Heart right ventricle (tissue), 16 donors: Measurements from ENCODE around the gene APPL2. TPM values are rescaled to one million over a fixed set of nuclear protein-coding genes. Genes with fewer than 3 reads are reported as not detected.

ENCODE experiments used
- ATAC-seq, 8 donors: fragments of 200-7000 bp; cut with Tn5 transposase; one replicate each; pipeline ENCODE4 v1.9.1; 2020; ENCODE audit warnings: mild to moderate bottlenecking in 8 of 8, moderate library complexity in 8 of 8, moderate number of reproducible peaks in 1 of 8
- DNase-seq, 2 donors: peaks; one replicate each; pipeline ENCODE4 v3.0.0-alpha.2; 2020
- H3K27ac ChIP-seq, 10 donors: fragments of 200-600 bp; sonication (generic) in 2 of 10; one replicate each; pipeline versions ENCODE4 v1.5.0 to v1.8.0; 2020 to 2022; ENCODE audit warnings: mild to moderate bottlenecking in 3 of 10
- H3K27me3 ChIP-seq, 7 donors: fragments of 200-600 bp; one replicate each; pipeline ENCODE4 v1.8.0; 2021 to 2022; ENCODE audit warnings: mild to moderate bottlenecking in 2 of 7
- H3K36me3 ChIP-seq, 9 donors: fragments of 200-600 bp; sonication (generic) in 1 of 9; one replicate each; pipeline versions ENCODE4 v1.5.0 to v1.8.0; 2020 to 2022; ENCODE audit warnings: mild to moderate bottlenecking in 2 of 9
- H3K4me1 ChIP-seq, 9 donors: fragments of 200-600 bp; sonication (generic) in 1 of 9; one replicate each; pipeline versions ENCODE4 v1.5.0 to v1.8.0; 2020 to 2022; ENCODE audit warnings: mild to moderate bottlenecking in 4 of 9
- H3K4me3 ChIP-seq, 10 donors: fragments of 200-600 bp; sonication (generic) in 2 of 10; one replicate each; pipeline versions ENCODE4 v1.5.0 to v1.8.0; 2020 to 2022; ENCODE audit warnings: mild to moderate bottlenecking in 7 of 10, moderate library complexity in 2 of 10
- H3K9me3 ChIP-seq, 11 donors: fragments of 200-600 bp in 10 of 11; sonication (generic) in 2 of 11; one replicate each; pipeline versions ENCODE4 v1.5.0 to v1.8.0; 2013 to 2022; ENCODE audit warnings: mild to moderate bottlenecking in 2 of 11, control low read depth in 1 of 11, moderate library complexity in 1 of 11
- WGBS, 2 donors: extraction: QIAGEN DNeasy Blood & Tissue Kit; methylation state at CpG; one replicate each; pipeline ENCODE4 v1.1.7; 2013; ENCODE audit warnings: inconsistent platforms in 1 of 2; 5-methylcytosine and 5-hydroxymethylcytosine counted together
- intact Hi-C, 10 donors: fragments of 100-400 bp; cut with DNase I; formaldehyde crosslinking; loops; one replicate each; pipeline versions ENCODE4 v1.11.1 to v1.14.2; 2022
- polyA plus RNA-seq, 2 donors: library from polyadenylated mRNA; stranded (reverse); fragments of 200-250 nt; gene quantifications; one replicate each; pipeline ENCODE4 v1.2.3, GENCODE V29; 2013
- total RNA-seq, 10 donors: library from RNA; stranded (reverse); fragmentation: NEBNext Ultra II Directional in 3 of 10; extraction: Animal tissue kit (Norgen Biotek cat#: 25700) in 3 of 10; gene quantifications; one replicate each; pipeline versions ENCODE4 v1.2.1 to v1.2.4, GENCODE V29; 2021 to 2023
- TF ChIP-seq, protein P1 (sequence below), 9 donors: fragments of 200-600 bp; sonication (generic) in 2 of 9; IDR thresholded peaks; one replicate each; pipeline versions ENCODE4 v1.5.0 to v1.8.0; 2021 to 2022; ENCODE audit warnings: antibody characterized with exemption in 9 of 9, mild to moderate bottlenecking in 5 of 9, moderate library complexity in 1 of 9
- donor health status: Arrhythmogenic right ventricular cardiomyopathy.
- donor health status: ischemic (EF 13 %, LVEDD 7.1; RV severe dilation, severe dysfunction).
- donor health status: healthy with polysubstance abuse.
- donor health status: DM: no; HTN: yes; CAD: no.
- donor health status: DM: no; HTN: no; CAD: no.
- donor health status: ischemic (EF 25% LVEDD 6.9; RV normal size, moderate dysfunction).
- donor health status: ischemic (EF 25% LVEDD 5.7; RV mildly dilated, moderate dysfunction).
- donor health status: healthy.
- donor health status: DM: yes; HTN: yes; CAD: no.
- donor health status: Ischemic cardiomyopathy.
- donor health status: ischemic (EF 35%, LVEDD 5.7; RV mildly dilated, moderate dysfunction).
- donor health status: nonischemic (EF 11% LVEDD 7.7; RV severe dilation, severe dysfunction).
- donor health status: DM: yes; HTN: yes; CAD: no.
- donor health status: PGD.
- donor health status: ischemic (EF 29% LVEDD 5.4; RV normal size, mild dysfunction).
- donor health status: nonischemic (EF 23%, LVEDD 6.1; RV moderate dilation, normal function).

Gene APPL2
- total and polyA plus RNA-seq, 12 donors, result 8.4 to 28.9 (median 19.0) TPM

DNA sequence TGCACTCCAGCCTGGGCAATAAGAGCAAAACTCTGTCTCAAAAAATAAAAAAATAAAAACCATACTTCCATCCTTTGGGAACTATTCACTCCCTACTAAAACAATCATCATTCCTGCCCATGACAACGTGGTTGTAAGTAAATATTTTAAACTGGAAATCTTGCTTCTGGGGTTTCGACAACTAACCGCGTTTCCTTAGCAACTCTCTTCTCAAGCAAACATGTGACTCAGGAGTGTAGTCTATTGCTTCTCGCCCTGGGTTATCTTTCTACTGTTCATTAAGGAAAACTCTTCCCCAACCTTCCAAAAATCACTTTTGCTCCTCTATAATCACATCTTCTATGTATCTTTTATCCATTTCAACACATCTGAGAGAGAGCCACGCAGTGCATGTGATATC lies 21.8 kb downstream of the APPL2 start:
- DNase-seq, result no peak
- H3K4me3 ChIP-seq, result no peak overlapping the region
- WGBS, 2 donors, result 92 to 93% methylated on average over 6 of the region's 6 CpGs
- no peaks in the 10 kb centered on the region for H3K27me3 ChIP-seq
- TF ChIP-seq, protein P1, sequence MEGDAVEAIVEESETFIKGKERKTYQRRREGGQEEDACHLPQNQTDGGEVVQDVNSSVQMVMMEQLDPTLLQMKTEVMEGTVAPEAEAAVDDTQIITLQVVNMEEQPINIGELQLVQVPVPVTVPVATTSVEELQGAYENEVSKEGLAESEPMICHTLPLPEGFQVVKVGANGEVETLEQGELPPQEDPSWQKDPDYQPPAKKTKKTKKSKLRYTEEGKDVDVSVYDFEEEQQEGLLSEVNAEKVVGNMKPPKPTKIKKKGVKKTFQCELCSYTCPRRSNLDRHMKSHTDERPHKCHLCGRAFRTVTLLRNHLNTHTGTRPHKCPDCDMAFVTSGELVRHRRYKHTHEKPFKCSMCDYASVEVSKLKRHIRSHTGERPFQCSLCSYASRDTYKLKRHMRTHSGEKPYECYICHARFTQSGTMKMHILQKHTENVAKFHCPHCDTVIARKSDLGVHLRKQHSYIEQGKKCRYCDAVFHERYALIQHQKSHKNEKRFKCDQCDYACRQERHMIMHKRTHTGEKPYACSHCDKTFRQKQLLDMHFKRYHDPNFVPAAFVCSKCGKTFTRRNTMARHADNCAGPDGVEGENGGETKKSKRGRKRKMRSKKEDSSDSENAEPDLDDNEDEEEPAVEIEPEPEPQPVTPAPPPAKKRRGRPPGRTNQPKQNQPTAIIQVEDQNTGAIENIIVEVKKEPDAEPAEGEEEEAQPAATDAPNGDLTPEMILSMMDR (IDR thresholded peaks at IDR 0.05), result no peak
- intact Hi-C loops, result no loop called here
- no peak for ATAC-seq
- no peak overlapping the region for H3K27ac ChIP-seq
- H3K4me1 ChIP-seq, result peaks cover 0 to 25% (median 14%) of the 10 kb centered on the region in 9 donors
- H3K36me3 ChIP-seq, result peaks cover 0 to 93% (median 25%) of the 10 kb centered on the region in 9 donors
- no peaks in the 10 kb centered on the region for H3K9me3 ChIP-seq

- Histone ChIP-seq H3K4me1 (peaks cover 0 to 8% (median 0%) of the 10 kb centered on the region in 9 donors), H3K9me3 (no peaks in the 10 kb centered on the region), H3K36me3 (peaks cover 0 to 98% (median 28%) of the 10 kb centered on the region in 9 donors), H3K27ac (no peak overlapping the region), H3K27me3 (no peaks in the 10 kb centered on the region), H3K4me3 (no peak overlapping the region)
- DNase-seq (no peak), ATAC-seq (no peak)
- TF ChIP-seq, protein P1 (IDR thresholded peaks at IDR 0.05), result no peak
- intact Hi-C loops, result no loop called here
- 88 to 91% methylated on average over 6 of the region's 6 CpGs for WGBS, 2 donors
Measured at GRCh38 chr12:105212438-105212837, 23.5 kb downstream of the APPL2 start.

DNA sequence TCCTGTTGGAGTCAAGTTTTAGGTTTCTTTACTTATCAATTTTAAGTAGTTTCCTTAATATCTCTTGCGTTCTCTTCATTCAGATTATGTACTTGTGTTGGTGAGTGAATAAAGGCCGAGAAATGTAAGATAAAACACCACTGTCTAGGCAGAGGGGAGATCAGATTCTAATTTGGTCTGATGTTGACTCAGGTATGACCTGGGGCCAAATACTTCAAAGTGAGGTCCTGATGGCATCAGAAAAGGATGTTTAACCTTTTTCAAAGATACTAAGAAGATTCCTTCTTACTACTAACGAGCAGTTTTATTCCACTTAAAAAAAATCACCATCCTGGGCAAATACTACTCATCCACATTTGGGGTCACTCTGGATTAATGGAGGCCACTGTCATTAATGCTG lies 26.9 kb downstream of the APPL2 start:
- Histone ChIP-seq H3K27me3 (no peaks in the 10 kb centered on the region), H3K36me3 (peaks cover 0 to 98% (median 36%) of the 10 kb centered on the region in 9 donors), H3K4me1 (no peaks in the 10 kb centered on the region), H3K4me3 (no peak overlapping the region), H3K9me3 (no peaks in the 10 kb centered on the region), H3K27ac (no peak overlapping the region)
- 93% methylated on average over 3 of the region's 3 CpGs for WGBS, 2 donors
- DNase-seq, result no peak
- TF ChIP-seq, protein P1 (IDR thresholded peaks at IDR 0.05), result no peak
- intact Hi-C loops, result no loop called here
- ATAC-seq, result no peak

- Histone ChIP-seq H3K27me3 (no peaks in the 10 kb centered on the region), H3K9me3 (no peaks in the 10 kb centered on the region), H3K27ac (no peak overlapping the region), H3K4me3 (no peak overlapping the region), H3K4me1 (peaks cover 0 to 6% (median under 1%) of the 10 kb centered on the region in 9 donors), H3K36me3 (peaks cover 0 to 100% (median 45%) of the 10 kb centered on the region in 9 donors)
- no peak for ATAC-seq
- WGBS, 2 donors, result 89 to 91% methylated on average over 16 of the region's 16 CpGs
- no peak for DNase-seq
- TF ChIP-seq, protein P1 (IDR thresholded peaks at IDR 0.05), result no peak
- intact Hi-C loops, result no loop called here
Measured at GRCh38 chr12:105206686-105207374, 29.1 kb downstream of the APPL2 start.
